ENCODE measurements around the gene ABCC3. TPM values are rescaled to one million over a fixed set of nuclear protein-coding genes. Genes with fewer than 3 reads are reported as not detected.
A peak's percentile ranks its signal among the peaks of the same experiment; 100 is the strongest.

Gene ABCC3
- total RNA-seq, 2 donors from 2014 or later = 0.22 to 0.91 TPM

DNA sequence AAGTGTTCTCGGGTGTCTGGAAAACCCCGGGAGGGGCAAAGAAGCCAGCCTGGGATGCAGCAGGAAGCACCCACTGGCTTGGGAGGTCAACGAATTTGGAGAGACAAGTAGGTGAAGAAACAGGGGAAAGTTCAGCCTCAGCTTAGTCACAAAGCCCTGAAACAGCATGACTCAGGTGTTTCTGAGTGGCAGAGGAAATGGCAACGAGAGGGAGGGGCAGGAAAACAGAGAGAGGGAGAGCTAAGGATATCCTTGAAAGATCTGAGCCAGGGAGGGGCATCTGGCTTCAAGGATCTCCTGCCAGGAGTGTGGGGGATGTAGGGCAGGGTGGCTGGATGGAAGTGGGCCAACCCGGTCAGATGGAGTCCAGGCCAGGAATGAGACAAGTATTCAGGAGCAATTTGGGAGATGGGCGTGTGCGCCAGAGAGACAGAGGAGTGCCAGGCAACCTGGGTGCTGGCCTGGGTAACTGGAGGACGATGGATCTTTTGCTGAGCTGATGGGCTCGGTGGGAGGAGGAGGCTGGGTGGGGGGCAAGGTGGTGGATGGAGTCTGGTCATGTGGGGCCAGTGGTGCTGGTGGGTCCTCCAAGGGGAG is 27.2 kb downstream of the ABCC3 start:
- Histone ChIP-seq H3K36me3 (ENCODE audit: control insufficient read depth, insufficient read depth, low read length) (no peaks in the 10 kb centered on the region), H3K27me3 (ENCODE audit: control insufficient read depth, insufficient read depth, low read length, poor library complexity, severe bottlenecking) (no peaks in the 10 kb centered on the region), H3K4me3 (ENCODE audit: low read length) (no peak overlapping the region), H3K27ac (ENCODE audit: low read depth, low read length) (no peak overlapping the region), H3K9me3 (ENCODE audit: control insufficient read depth, low read length) (no peaks in the 10 kb centered on the region), H3K4me1 (ENCODE audit: control insufficient read depth, insufficient read depth, low read length) (peaks cover 6% of the 10 kb centered on the region), H3K9ac (ENCODE audit: extremely low read depth, low read length, poor library complexity, severe bottlenecking) (no peak overlapping the region)
- peak overlapping the region; percentile 90 for H3K27ac Mint-ChIP-seq
- DNase-seq = peak; percentile 89
- peaks cover 2% of the 10 kb centered on the region for H3K27me3 Mint-ChIP-seq (ENCODE audit: insufficient read depth)
- H3K9me3 Mint-ChIP-seq = no peaks in the 10 kb centered on the region
- WGBS, 2 experiments (ENCODE audit: insufficient coverage in 1 of 2, insufficient read length in 1 of 2) = 63 to 74% methylated on average over 6 to 9 of the region's 9 CpGs
- TF ChIP-seq, protein P1, sequence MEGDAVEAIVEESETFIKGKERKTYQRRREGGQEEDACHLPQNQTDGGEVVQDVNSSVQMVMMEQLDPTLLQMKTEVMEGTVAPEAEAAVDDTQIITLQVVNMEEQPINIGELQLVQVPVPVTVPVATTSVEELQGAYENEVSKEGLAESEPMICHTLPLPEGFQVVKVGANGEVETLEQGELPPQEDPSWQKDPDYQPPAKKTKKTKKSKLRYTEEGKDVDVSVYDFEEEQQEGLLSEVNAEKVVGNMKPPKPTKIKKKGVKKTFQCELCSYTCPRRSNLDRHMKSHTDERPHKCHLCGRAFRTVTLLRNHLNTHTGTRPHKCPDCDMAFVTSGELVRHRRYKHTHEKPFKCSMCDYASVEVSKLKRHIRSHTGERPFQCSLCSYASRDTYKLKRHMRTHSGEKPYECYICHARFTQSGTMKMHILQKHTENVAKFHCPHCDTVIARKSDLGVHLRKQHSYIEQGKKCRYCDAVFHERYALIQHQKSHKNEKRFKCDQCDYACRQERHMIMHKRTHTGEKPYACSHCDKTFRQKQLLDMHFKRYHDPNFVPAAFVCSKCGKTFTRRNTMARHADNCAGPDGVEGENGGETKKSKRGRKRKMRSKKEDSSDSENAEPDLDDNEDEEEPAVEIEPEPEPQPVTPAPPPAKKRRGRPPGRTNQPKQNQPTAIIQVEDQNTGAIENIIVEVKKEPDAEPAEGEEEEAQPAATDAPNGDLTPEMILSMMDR (conservative IDR thresholded peaks at IDR 0.05) = no peak
- no peaks in the 10 kb centered on the region for H3K36me3 Mint-ChIP-seq (ENCODE audit: low read depth)
- H3K4me1 Mint-ChIP-seq = peaks cover 24% of the 10 kb centered on the region
- H3K4me3 Mint-ChIP-seq = no peak overlapping the region

DNA sequence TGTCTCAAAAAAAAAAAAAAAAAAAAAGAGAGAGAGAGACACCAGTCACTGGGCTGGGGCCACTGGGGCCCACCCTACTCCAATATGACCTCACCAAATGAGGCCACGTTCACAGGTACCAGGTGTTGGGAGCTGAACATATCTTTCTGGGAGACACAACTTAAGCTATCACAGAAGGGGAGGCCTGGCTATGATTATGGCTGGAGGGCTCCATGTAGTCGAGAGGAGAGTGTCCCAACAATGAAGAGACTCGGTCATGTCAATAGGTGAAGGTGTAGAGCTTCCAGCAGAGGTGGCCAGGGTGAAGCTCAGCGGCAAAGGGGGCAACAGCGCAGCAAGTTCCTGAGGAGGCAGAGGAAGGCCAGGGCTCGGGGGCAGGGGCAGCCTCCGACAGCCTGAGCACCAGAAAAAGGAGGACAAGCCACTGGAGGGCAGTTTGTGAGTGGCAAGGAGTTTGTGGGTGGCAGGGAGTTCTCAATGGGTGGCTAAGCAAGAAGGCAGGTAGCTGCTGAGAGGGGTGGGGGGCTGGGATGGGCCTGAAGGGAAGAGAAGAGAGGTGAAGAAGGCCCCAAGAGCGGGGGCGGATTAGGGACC is 28.0 kb downstream of the ABCC3 start:
- peak; percentile 46 for DNase-seq
- TF ChIP-seq, protein P1 (conservative IDR thresholded peaks at IDR 0.05) = no peak
- Histone ChIP-seq H3K36me3 (ENCODE audit: control insufficient read depth, insufficient read depth, low read length) (no peaks in the 10 kb centered on the region), H3K9me3 (ENCODE audit: control insufficient read depth, low read length) (no peaks in the 10 kb centered on the region), H3K4me3 (ENCODE audit: low read length) (no peak overlapping the region), H3K4me1 (ENCODE audit: control insufficient read depth, insufficient read depth, low read length) (peaks cover 6% of the 10 kb centered on the region), H3K27me3 (ENCODE audit: control insufficient read depth, insufficient read depth, low read length, poor library complexity, severe bottlenecking) (no peaks in the 10 kb centered on the region), H3K27ac (ENCODE audit: low read depth, low read length) (no peak overlapping the region), H3K9ac (ENCODE audit: extremely low read depth, low read length, poor library complexity, severe bottlenecking) (no peak overlapping the region)
- Mint-ChIP-seq H3K27ac (peak overlapping the region; percentile 28), H3K36me3 (ENCODE audit: low read depth) (no peaks in the 10 kb centered on the region), H3K9me3 (no peaks in the 10 kb centered on the region), H3K4me1 (peaks cover 24% of the 10 kb centered on the region), H3K4me3 (no peak overlapping the region), H3K27me3 (ENCODE audit: insufficient read depth) (peaks cover 2% of the 10 kb centered on the region)
- 92 to 100% methylated on average over 4 to 9 of the region's 9 CpGs for WGBS, 2 experiments (ENCODE audit: insufficient coverage in 1 of 2, insufficient read length in 1 of 2)

DNA sequence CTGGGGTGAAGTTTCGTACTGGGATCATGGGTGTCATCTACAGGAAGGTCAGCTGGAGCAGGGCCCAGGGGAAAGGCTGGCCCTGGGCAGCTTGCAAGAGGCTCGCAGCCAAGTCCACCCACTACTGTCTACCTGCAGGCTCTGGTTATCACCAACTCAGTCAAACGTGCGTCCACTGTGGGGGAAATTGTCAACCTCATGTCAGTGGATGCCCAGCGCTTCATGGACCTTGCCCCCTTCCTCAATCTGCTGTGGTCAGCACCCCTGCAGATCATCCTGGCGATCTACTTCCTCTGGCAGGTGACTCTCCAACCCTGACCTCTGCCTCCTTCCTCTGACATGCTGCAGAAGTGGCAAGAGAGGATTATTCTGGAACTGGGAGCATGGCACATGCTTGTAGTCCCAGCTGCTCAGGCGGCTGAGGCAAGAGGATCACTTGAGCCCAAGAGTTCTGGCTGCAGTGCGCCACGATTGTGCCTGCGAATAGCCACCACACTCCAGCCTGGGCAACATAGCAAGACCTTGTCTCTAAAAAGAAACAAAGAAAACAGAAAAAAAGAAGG is 29.2 kb downstream of the ABCC3 start:
- Mint-ChIP-seq H3K27ac (no peak overlapping the region), H3K27me3 (ENCODE audit: insufficient read depth) (no peaks in the 10 kb centered on the region), H3K4me3 (no peak overlapping the region), H3K36me3 (ENCODE audit: low read depth) (no peaks in the 10 kb centered on the region), H3K9me3 (no peaks in the 10 kb centered on the region), H3K4me1 (peaks cover 24% of the 10 kb centered on the region)
- Histone ChIP-seq H3K36me3 (ENCODE audit: control insufficient read depth, insufficient read depth, low read length) (no peaks in the 10 kb centered on the region), H3K9me3 (ENCODE audit: control insufficient read depth, low read length) (no peaks in the 10 kb centered on the region), H3K27me3 (ENCODE audit: control insufficient read depth, insufficient read depth, low read length, poor library complexity, severe bottlenecking) (no peaks in the 10 kb centered on the region), H3K4me3 (ENCODE audit: low read length) (no peak overlapping the region), H3K4me1 (ENCODE audit: control insufficient read depth, insufficient read depth, low read length) (peaks cover 6% of the 10 kb centered on the region), H3K27ac (ENCODE audit: low read depth, low read length) (no peak overlapping the region), H3K9ac (ENCODE audit: extremely low read depth, low read length, poor library complexity, severe bottlenecking) (no peak overlapping the region)
- TF ChIP-seq, protein P1 (conservative IDR thresholded peaks at IDR 0.05) = no peak
- DNase-seq = no peak
- WGBS, 2 experiments (ENCODE audit: insufficient coverage in 1 of 2, insufficient read length in 1 of 2) = 90 to 96% methylated on average over 9 to 10 of the region's 10 CpGs
